GM21619 (cell line): Measurements from ENCODE around the gene RABGAP1L.
"Not testable (repeated sequence)": the region's sequence is repeated elsewhere in the genome, so short reads cannot be mapped to it uniquely, and the experiment has no call there.

Experiments used
- ATAC-seq: cut with Tn5 transposase; IDR thresholded peaks from one replicate; pipeline ENCODE4 v1.9.1; 2021; ENCODE audit not compliant: unreplicated experiment

RABGAP1L gene

GRCh38 chr1:174289644-174290310 lies 130.5 kb downstream of the RABGAP1L start:
- no peak for ATAC-seq

GRCh38 chr1:174291059-174291458 lies 131.7 kb downstream of the RABGAP1L start:
- no peak for ATAC-seq

- ATAC-seq, result no peak
Observed at GRCh38 chr1:174296309-174296708, 137.0 kb downstream of the RABGAP1L start.

GRCh38 chr1:174297351-174297750 lies 138.0 kb downstream of the RABGAP1L start:
- ATAC-seq, result no peak

GRCh38 chr1:174301295-174302077 lies 142.2 kb downstream of the RABGAP1L start:
- no peak for ATAC-seq

GRCh38 chr1:174308604-174309003 lies 149.3 kb downstream of the RABGAP1L start:
- ATAC-seq, result no peak

GRCh38 chr1:174309490-174309889 lies 150.2 kb downstream of the RABGAP1L start:
- ATAC-seq, result no peak

GRCh38 chr1:174314433-174314832 lies 155.1 kb downstream of the RABGAP1L start:
- no peak for ATAC-seq

- ATAC-seq, result no peak
Observed at GRCh38 chr1:174315239-174315638, 155.9 kb downstream of the RABGAP1L start.

- ATAC-seq, result not testable (repeated sequence)
Observed at GRCh38 chr1:174320897-174321296, 161.6 kb downstream of the RABGAP1L start.

- ATAC-seq, result no peak
Observed at GRCh38 chr1:174322202-174322862, 163.0 kb downstream of the RABGAP1L start.

GRCh38 chr1:174324493-174324892 lies 165.2 kb downstream of the RABGAP1L start:
- ATAC-seq, result no peak

GRCh38 chr1:174324939-174325338 lies 165.6 kb downstream of the RABGAP1L start:
- no peak for ATAC-seq

- ATAC-seq, result no peak
Observed at GRCh38 chr1:174326278-174326677, 167.0 kb downstream of the RABGAP1L start.

- ATAC-seq, result no peak
Observed at GRCh38 chr1:174333437-174333836, 174.1 kb downstream of the RABGAP1L start.

GRCh38 chr1:174337000-174337681 lies 177.8 kb downstream of the RABGAP1L start:
- ATAC-seq, result no peak

- ATAC-seq, result not testable (repeated sequence)
Observed at GRCh38 chr1:174340404-174340803, 181.1 kb downstream of the RABGAP1L start.

GRCh38 chr1:174344162-174344561 lies 184.8 kb downstream of the RABGAP1L start:
- ATAC-seq, result no peak

- ATAC-seq, result no peak
Observed at GRCh38 chr1:174352117-174352516, 192.8 kb downstream of the RABGAP1L start.

GRCh38 chr1:174352883-174353608 lies 193.7 kb downstream of the RABGAP1L start:
- no peak for ATAC-seq

- no peak for ATAC-seq
Observed at GRCh38 chr1:174358344-174358743, 199.0 kb downstream of the RABGAP1L start.
